Uterus (tissue), 4 donors: ENCODE results near the gene PAQR4. TPM values are rescaled to one million over a fixed set of nuclear protein-coding genes. Genes with fewer than 3 reads are reported as not detected.
A peak's percentile ranks its signal among the peaks of the same experiment; 100 is the strongest.

Source experiments
- DNase-seq, 2 donors: peaks; one replicate each; pipeline ENCODE4 v3.0.0-alpha.2; 2019 to 2020
- H3K27ac ChIP-seq, 2 donors: fragments of 200-600 bp; sonication (generic); 1 replicate in 1 of 2; 2 replicates in 1 of 2; pipeline ENCODE4 v1.5.1; 2016 to 2018
- H3K27me3 ChIP-seq, 2 donors: fragments of 200-600 bp; sonication (generic); one replicate each; pipeline ENCODE4 v1.5.1; 2018 to 2019; ENCODE audit warnings: control low read depth in 1 of 2
- H3K36me3 ChIP-seq, 2 donors: fragments of 200-600 bp; sonication (generic); one replicate each; pipeline ENCODE4 v1.5.1; 2019; ENCODE audit warnings: control low read depth in 1 of 2
- H3K4me1 ChIP-seq, 2 donors: fragments of 200-600 bp; sonication (generic); one replicate each; pipeline ENCODE4 v1.5.1; 2018 to 2019; ENCODE audit warnings: control low read depth in 1 of 2
- H3K4me3 ChIP-seq, 2 donors: fragments of 200-600 bp; sonication (generic); 1 replicate in 1 of 2; 2 replicates in 1 of 2; pipeline ENCODE4 v1.5.1; 2018 to 2019; ENCODE audit warnings: mild to moderate bottlenecking in 1 of 2
- H3K9me3 ChIP-seq, 2 donors: fragments of 200-600 bp; sonication (generic); one replicate each; pipeline ENCODE4 v1.5.1; 2019; ENCODE audit warnings: control low read depth in 1 of 2
- CTCF ChIP-seq, 4 experiments: fragments of 200-600 bp in 2 of 4; fragments of 450-650 bp in 2 of 4; sonication (generic) in 2 of 4; IDR thresholded peaks; one replicate each; pipeline ENCODE4 v1.5.1; 2016 to 2019; ENCODE audit warnings: antibody characterized with exemption in 4 of 4, mild to moderate bottlenecking in 2 of 4, moderate library complexity in 1 of 4
- POLR2A ChIP-seq, 2 donors: fragments of 450-650 bp; IDR thresholded peaks; one replicate each; pipeline ENCODE4 v1.6.1; 2016; ENCODE audit warnings: antibody characterized with exemption in 2 of 2, mild to moderate bottlenecking in 1 of 2, moderate library complexity in 1 of 2
- intact Hi-C: fragments of 100-400 bp; cut with DNase I; formaldehyde crosslinking; loops from one replicate; pipeline ENCODE4 v1.15.1; 2023; ENCODE audit warnings: low total_unique reads
- total RNA-seq, 4 donors: library from RNA; depleted of rRNA in 3 of 4; stranded (reverse); fragments of >200 nt in 3 of 4; gene quantifications; one replicate each; pipeline versions ENCODE4 v1.1.0 to v1.2.4, GENCODE V29; 2014 to 2023
- donor health status: DM: yes; HTN: yes; CAD: no.

The PAQR4 gene
- total RNA-seq, 4 donors from 2014 or later, result 0.26 to 4.8 (median 2.5) TPM

GRCh38 chr16:2969545-2970521 lies 685 bp downstream of the PAQR4 start:
- TF ChIP-seq POLR2A (IDR thresholded peaks at IDR 0.05), result no peak
- TF ChIP-seq CTCF (IDR thresholded peaks at IDR 0.05), result no peak
- Histone ChIP-seq H3K4me1 (peaks cover 0 to 26% of the 10 kb centered on the region in 2 donors), H3K36me3 (no peaks in the 10 kb centered on the region), H3K27ac (no peak overlapping the region), H3K9me3 (no peaks in the 10 kb centered on the region), H3K4me3 (peak overlapping the region; percentile 35 to 42), H3K27me3 (peaks cover 13 to 17% of the 10 kb centered on the region in 2 donors)
- intact Hi-C loops, result no loop called here
- no peak for DNase-seq

GRCh38 chr16:2970563-2970962 lies 1.4 kb downstream of the PAQR4 start:
- no peaks in the 10 kb centered on the region for H3K36me3 ChIP-seq
- H3K9me3 ChIP-seq, result no peaks in the 10 kb centered on the region
- H3K27ac ChIP-seq, result no peak overlapping the region
- TF ChIP-seq CTCF (IDR thresholded peaks at IDR 0.05) (no peak), POLR2A (IDR thresholded peaks at IDR 0.05) (no peak)
- peaks cover 9 to 13% of the 10 kb centered on the region in 2 donors for H3K27me3 ChIP-seq
- no peak overlapping the region for H3K4me3 ChIP-seq
- intact Hi-C loops, result no loop called here
- no peak for DNase-seq
- peaks cover 0 to 23% of the 10 kb centered on the region in 2 donors for H3K4me1 ChIP-seq

GRCh38 chr16:2971134-2971984 lies 2.2 kb downstream of the PAQR4 start:
- intact Hi-C loops, result no loop called here
- Histone ChIP-seq H3K27ac (no peak overlapping the region), H3K4me3 (no peak overlapping the region), H3K27me3 (peaks cover 4 to 13% of the 10 kb centered on the region in 2 donors), H3K9me3 (no peaks in the 10 kb centered on the region), H3K4me1 (peaks cover 0 to 23% of the 10 kb centered on the region in 2 donors), H3K36me3 (no peaks in the 10 kb centered on the region)
- DNase-seq, result no peak
- no peak for TF ChIP-seq POLR2A (IDR thresholded peaks at IDR 0.05)
- no peak for TF ChIP-seq CTCF (IDR thresholded peaks at IDR 0.05)

- no peaks in the 10 kb centered on the region for H3K36me3 ChIP-seq
- peaks cover 0 to 23% of the 10 kb centered on the region in 2 donors for H3K4me1 ChIP-seq
- TF ChIP-seq CTCF (IDR thresholded peaks at IDR 0.05), result no peak
- no peak for TF ChIP-seq POLR2A (IDR thresholded peaks at IDR 0.05)
- intact Hi-C loops, result no loop called here
- no peak overlapping the region for H3K27ac ChIP-seq
- no peaks in the 10 kb centered on the region for H3K9me3 ChIP-seq
- H3K4me3 ChIP-seq, result no peak overlapping the region
- DNase-seq, result no peak
- H3K27me3 ChIP-seq, result peaks cover 0 to 9% of the 10 kb centered on the region in 2 donors
Observed at GRCh38 chr16:2971985-2972784, 3.0 kb downstream of the PAQR4 start.
